DMS114 treated with DMSO at 0.1 percent for 48 hours (cell line): Measurements from ENCODE around the gene PYM1.

Source experiments
- DNase-seq: peaks from one replicate; lab custom pipeline; 2025; ENCODE audit not compliant: unreplicated experiment; lab: John Stamatoyannopoulos, UW

PYM1 gene

DNA sequence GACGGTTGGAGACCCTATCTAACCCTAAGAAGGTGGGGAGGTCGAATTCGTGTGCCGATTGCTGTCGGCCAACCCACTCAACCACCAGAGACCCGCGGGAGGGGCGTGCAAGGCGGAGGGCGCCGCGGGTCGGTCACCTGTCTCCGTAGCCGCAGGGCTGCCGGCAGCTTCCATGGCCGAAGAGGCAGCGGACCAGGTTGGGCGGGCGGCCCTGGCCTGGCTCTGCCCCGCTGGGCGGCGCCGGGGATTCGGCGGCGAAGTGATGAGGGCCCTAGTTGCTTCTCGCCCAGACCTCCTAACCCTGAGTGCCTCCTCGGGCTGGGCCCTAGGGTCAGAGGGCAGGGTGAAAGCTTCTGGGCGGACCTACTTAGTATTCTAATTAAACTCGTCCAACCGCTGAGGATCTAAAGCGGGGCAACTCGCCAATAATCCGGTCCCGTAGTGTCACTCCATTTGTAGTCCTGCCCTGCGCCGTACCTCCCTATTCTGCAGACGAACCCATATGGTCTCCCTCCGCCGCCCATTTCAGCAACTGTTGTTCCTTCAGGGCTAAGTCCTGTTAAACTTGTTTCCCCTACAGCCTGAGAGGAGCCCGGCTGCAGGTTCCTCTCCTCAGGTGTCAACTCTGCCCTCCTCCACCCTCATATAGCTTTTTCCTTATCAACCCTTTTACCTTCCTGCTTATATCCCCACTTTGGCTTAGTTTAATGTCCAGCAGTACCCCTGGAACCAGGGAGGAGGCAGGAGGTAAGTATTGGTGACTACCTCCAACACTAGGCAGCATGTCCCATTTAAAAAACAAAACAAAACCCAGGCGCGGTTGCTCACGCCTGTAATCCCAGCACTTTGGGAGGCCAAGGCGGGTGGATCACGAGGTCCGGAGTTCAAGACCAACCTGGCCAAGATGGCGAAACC is at the start of gene PYM1:
Gene PYM1, minus strand, starts transcription at position 307 of the 915 bp plus-strand sequence. Its CDS starts 133 bp downstream, at position 174.
- peak; percentile 38 for DNase-seq

DNA sequence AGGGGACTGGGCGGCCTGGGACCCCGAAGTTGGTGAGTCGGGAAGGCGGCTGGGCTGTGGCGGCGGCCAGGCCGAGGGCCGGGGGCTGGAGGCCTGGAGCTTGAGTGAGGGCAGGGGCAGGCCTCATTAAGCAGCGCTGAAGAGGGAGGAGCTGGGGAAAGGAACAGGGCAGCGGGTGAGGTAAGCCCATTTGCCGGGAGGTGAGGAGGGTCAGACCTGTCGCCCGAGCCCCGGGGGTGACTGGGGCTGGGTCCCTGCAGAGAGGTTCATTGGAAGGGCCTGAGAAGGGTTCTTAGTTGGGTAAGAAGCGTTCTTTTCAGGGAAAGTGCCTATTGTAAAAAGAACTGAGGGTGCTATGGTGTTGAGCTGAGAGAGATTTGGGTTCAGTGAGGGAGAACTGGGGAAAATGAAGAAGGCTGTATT is 46.6 kb upstream of the PYM1 start:
- DNase-seq, result no peak

DNA sequence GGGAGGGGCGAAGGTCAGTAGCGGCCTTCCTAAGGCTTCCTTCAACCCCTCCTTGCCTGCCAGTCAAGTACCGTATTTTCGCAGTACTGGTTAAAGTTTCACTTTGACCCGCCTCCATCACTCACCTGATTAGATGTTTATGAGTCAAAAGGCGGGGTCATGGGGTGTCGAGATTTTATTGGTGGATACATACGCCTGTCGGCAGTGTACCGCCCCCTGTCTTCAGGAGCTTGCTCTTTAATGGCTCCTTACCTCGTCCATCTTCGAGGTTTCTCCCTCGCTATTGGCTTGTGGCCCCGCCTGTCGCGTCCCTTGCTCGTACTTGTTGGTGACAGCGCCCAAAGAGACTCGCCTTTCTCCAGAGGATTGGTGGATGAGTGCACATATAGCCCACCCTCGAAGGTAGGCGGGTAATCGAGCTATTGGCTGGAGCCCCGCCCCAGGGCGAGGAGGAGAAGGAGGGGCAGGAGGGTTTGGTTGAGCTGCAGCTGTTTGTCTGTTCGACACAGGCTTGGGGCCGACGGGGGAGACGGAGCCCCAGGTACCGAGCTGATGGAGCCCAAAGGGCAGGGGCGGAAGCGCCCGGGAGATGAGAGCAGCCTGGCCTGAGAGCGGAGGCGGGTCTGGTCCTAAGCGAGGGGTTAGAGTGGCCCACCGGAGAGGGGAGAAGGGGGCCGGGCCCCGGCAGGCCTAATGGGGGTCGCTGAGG is 46.1 kb upstream of the PYM1 start, which contains the start of gene RAB5B:
Gene RAB5B, plus strand, starts transcription at position 480 of the 709 bp plus-strand sequence. CDS start 12,883 bp downstream, outside the sequence.
- DNase-seq, result peak; percentile 100

DNA sequence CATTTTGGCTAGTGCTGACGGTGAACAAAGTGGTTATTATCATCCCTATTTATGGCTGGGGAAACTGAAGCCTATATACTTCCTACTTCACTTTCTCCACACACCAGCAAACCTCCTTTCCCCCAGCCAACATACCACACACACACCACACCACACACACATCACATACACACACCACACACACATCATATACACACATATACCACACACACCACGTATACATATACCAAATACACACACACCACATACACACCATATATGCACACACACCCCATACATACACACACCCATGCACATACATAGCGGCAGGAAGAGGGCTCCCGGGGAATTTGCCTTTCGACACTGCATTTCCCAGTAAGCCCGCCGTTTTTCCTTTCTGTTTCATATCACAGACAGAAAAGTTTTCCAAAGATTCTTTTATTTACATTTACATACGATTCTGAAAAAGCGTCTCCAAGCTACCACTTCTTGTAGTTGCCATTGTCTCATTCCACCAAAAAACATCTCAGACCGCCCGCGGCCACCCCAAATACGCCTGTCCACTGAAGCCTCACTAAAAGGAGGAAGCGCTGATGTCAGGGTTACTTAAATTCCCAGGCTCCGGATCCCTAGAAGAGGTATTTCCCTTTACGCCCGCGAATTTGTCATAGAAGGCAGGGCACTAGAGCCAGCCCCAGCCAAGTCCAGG is 45.4 kb upstream of the PYM1 start:
- peak; percentile 60 for DNase-seq

DNA sequence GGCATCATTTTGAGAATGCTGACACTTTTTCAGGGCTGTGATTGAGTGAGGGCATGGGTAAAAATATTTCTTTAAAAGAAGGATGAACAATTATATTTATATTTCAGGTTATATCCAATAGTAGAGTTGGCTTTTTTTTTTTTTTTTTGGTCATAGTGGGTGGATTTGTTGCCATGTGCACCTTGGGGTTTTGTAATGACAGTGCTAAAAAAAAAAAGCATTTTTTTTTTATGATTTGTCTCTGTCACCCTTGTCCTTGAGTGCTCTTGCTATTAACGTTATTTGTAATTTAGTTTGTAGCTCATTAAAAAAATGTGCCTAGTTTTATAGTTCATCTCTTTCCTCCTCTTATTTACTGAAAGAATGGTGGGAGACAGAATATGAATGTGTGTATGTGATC is 44.8 kb upstream of the PYM1 start:
- DNase-seq, result no peak

DNA sequence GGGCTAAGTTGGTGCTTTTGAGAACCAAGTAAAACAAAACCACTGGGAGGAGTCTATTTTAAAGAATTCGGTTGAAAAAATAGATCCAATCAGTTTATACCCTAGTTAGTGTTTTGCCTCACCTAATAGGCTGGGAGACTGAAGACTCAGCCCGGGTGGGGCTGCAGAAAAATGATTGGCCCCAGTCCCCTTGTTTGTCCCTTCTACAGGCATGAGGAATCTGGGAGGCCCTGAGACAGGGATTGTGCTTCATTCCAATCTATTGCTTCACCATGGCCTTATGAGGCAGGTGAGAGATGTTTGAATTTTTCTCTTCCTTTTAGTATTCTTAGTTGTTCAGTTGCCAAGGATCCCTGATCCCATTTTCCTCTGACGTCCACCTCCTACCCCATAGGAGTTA is 44.3 kb upstream of the PYM1 start:
- no peak for DNase-seq

DNA sequence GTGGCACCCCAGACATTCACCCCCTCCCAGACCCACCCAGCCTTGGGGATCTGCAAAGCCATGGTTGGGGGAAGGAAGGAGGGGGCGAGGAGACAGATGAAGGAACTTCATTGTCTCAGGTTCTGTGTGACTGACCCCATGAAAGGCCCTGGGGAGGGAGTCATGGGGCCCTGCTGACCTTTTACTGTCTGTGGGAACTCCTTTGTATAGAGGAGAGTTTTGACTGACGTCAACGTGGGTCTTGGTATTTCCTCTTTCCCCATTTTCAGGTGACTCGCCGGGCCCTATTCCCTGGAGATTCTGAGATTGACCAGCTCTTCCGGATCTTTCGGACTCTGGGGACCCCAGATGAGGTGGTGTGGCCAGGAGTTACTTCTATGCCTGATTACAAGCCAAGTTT is 43.1 kb upstream of the PYM1 start:
- no peak for DNase-seq

DNA sequence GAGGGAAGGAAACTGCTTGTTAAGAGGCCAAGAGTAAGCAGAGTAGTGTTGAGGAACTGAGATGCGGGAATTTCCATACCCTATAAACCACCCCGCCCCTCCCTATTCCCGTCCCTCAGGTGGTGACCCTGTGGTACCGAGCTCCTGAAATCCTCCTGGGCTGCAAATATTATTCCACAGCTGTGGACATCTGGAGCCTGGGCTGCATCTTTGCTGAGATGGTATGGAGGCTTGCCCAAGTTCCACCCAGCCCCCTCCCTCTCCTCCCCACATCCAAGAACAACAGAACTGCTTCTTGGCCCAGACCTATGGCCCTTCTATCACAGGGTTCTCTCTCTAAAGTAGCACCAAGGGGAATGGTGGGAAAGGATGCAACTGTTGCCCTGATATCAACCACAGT is 41.7 kb upstream of the PYM1 start:
- DNase-seq, result no peak

DNA sequence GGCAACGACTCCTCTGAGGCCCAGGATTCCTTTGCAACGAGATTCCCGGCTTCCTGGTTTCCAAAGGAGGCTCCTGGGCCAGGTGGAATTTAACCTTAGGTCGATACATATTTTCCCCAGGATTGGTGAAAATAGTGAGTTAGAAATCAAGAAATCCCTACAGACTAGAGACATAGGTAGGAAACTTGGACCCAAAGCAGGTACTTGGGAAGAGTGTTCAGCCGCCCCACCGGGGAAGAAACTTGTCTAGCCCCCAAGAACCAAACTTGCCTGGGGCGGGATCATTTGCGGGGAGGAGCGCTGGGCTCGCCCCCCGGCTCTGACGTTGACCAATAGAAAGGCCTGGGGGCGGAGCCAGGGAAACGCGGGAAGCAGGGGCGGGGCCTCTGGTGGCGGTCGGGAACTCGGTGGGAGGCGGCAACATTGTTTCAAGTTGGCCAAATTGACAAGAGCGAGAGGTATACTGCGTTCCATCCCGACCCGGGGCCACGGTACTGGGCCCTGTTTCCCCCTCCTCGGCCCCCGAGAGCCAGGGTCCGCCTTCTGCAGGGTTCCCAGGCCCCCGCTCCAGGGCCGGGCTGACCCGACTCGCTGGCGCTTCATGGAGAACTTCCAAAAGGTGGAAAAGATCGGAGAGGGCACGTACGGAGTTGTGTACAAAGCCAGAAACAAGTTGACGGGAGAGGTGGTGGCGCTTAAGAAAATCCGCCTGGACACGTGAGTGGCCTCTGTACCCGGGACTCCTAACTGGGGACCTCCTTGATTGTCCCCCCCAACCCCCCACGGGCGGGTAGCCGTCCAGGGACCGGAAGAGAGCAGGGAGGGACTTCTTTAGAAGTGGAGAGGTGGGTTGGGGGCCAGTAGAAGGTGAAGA is 39.0 kb upstream of the PYM1 start, which contains the start of gene CDK2:
Gene CDK2, plus strand, starts transcription at position 423 of the 874 bp plus-strand sequence. Its CDS starts 179 bp downstream, at position 602.
- DNase-seq, result peak; percentile 72

DNA sequence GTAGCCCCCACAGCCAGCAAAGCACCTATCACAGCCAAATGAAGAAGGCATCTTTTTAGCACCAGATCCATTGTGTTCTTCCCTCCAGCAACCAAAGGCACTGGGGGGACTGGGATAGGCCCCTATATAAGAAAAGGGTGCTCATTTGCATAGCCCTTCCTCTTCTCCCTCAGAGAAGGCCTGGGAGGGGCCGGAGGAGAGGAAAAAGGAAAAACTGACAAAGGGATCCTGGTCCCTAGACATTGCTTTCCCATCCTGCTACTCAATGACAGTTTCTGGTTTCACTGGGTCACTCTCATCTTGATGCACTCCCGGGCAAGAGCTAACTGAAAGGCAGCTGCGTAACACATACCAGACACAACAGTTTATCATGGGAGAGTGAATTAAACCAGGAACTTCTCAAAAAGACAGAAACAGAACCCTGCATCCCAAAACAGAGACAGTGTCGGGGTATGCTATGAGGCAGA is 38.3 kb upstream of the PYM1 start, which contains the start of gene PMEL:
Gene PMEL, minus strand, starts transcription at position 102 of the 467 bp plus-strand sequence. Its CDS starts 31 bp downstream, at position 71.
- DNase-seq, result no peak

DNA sequence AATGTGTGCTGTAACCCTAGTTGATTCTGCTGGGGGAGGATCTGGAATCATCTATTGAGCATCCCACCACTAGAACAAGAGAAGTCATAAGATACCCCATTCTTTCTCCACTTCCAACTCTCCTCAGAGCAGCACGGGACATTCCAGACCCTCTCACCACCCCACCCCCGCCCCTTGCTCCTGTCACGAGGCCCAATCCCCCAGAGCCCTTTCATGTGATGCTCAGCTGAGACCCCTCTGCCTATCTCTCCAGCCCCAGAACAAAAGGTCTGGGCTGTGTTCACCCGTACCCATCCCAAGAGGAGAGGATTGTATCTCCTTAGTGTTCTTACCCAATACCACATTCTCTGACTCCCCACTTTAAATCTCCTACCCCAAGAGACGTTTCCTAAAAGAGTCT is 37.5 kb upstream of the PYM1 start:
- no peak for DNase-seq

DNA sequence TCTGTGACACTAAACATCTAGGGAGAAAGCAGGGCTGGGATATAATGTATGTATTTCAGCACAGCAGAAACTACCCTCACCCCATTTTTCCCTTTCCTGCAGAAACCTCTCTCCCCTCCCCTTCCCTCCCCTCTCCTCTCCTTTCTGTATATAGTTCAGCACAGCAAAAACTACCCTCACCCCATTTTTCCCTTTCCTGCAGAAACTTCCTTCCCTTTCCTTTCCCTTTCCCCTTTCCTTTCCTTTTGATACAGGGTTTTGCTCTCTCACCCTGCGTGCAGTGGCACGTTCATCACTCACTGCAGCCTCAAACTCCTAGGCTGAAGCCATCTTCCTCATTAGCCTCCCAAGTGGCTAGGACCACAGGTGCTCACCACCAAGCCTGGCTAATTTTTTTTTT is 36.1 kb upstream of the PYM1 start:
- no peak for DNase-seq

DNA sequence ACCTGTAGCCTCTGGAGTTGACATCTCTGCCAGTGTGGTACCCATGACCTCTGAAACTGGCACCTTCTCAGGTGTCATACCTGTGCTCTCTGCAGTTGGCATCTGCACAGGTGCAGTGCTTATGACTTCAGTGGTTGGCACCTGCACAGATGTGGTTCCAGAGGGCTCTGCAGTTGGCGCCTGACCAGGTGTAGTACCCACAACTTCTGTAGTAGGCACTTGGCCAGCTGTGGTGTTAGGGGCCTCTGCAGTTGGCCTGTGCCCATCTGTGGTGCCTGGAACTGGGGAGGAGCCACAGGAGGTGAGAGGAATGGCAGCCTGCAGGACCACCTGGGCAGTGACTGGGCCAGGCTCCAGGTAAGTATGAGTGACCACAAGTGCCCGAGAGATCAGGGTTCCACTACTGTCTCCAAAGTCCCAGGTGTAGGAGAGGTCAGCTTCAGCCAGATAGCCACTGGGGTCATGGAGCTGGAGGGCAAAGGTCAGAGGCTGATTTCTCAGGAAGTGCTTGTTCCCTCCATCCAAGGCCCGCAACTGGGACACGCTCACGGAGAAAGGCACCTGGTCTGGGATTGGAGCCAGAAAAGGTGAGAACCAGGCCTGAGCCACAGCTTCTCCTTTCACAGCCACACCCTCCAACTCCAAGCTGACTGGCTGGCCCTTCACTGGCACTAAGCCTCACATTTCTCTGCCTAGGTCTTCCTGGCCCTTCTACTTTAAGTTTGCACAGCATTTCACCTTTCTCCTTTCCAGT is 29.6 kb upstream of the PYM1 start:
- DNase-seq, result no peak

DNA sequence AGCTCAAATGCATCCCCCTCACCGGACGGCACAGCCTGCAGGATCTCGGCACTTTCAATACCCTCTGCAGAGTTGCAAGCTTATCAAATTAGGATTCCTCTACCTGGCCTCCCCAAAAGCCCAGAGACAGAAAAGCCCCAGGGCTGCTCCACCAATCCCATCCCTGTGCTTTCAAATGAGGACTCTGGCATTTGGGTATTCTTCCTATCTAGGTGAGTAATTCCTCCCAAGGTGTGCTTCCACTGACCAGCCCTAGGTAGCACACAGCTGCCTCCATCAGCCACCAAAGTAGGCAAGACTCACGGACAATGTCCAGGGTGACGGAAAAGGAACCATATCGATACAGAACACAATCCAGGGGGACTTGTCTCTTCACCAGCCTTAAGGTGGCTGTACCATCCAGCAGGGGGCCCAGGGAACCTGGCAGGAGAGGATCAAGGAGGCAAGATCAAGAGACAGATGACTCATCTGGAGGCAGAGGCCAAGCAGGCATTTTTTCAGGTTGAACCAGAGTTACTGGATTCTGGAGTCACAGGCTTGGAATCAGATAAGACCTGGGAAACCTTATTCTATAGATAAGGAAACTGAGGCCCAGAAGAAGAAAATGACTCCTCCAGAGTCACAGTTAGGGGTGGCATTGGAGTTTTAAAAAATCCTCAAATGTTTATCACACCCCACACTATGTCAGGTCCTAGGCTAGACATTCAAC is 28.3 kb upstream of the PYM1 start:
- DNase-seq, result no peak

DNA sequence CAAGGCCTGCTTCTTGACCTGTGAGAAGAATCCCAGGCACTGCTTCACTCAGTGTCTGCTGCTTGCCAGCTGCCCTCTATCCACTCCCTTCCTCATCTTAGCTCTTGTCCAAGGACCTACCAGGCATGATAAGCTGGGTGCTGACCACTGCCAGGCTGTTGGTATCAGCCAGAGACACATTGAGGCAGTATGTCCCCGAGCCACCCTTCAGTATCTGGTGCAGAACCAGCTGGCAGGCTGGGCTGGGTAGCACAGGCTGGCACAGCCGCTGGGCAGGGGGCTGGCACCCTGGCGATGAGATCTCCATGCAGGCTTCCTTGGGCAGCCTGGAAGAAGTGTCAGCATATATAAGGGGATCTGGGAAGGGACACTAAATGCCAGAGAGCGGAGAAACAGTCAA is 27.6 kb upstream of the PYM1 start:
- DNase-seq, result no peak

DNA sequence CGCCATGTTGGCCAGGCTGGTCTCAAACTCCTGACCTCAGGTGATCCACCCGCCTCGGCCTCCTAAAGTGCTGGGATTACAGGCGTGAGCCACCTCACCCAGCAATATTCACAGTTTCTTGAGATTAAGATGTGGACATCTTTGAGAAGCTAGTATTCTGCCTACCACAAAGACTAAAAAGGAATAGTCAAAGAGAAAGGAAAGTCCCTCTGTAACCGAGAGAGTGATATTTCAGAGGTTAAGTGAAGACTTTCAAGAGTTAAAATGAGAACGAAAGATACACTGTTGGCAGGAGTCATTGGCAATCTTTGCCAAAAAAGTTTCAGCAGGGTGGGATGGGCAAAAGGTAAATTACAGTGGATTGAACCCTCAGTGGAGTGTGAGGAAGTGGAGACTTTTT is 18.9 kb upstream of the PYM1 start:
- no peak for DNase-seq

DNA sequence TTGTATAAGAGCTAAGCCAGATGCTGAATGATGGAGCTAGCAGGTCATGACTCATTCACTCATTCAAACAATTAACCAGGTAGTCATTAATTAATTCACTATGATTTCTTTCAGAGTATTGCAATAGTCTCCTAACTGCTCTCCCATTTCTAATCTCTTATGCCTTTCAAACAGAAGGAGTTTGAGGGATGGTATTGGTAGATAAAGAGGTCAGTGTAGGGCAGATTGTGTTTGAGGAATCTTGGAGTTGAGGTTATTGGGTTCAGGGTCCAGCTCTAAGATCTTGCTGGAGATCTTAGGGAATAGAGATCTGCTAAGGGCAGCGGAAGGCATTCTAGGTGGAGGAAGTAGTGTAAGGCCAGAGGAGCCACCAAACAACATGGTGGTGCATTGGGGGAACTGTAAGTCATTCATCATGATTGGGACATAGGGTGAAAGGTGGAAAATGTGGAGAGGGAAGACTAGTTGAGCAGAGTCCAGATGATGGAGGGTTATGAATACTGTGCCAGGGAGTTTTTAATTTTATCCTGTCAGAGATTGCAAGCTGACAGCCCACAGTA is 15.0 kb upstream of the PYM1 start:
- DNase-seq, result no peak

DNA sequence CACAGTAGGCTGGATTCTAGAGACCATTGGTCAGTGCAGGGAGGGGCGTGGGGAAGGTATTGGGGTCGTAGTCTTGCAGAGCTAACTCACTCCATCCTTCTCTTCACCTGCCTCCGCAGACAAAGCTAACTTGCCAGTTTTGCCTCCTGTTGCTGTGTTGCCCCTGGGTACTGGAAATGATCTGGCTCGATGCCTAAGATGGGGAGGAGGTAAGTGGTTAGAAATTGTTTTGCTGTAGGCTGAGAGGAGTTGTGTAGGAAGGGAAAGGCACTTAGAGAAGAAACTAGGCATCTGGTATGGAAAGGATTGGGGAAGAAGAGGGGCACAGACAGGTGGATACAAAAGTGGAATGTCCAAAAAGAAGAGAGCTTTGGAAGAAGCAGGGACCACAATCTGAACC is 14.4 kb upstream of the PYM1 start:
- DNase-seq, result no peak
